A549 (cell line): ENCODE results near the gene FFAR1.

Experiments used
- EP300 ChIP-seq, 2 experiments: fragments of >200 bp; sonication (Bioruptor Twin); formaldehyde crosslinking; IDR thresholded peaks; 2 replicates in 1 of 2; 3 replicates in 1 of 2; pipeline ENCODE4 v1.6.1; 2016 to 2017
- HOXB5 ChIP-seq: fragments of 250-450 bp; sonication (Bioruptor Pico); IDR thresholded peaks from 2 replicates; pipeline ENCODE4 v1.5.0; 2020; ENCODE audit warnings: mild to moderate bottlenecking, moderate library complexity
- KDM1A ChIP-seq: fragments of 200-600 bp; sonication (generic); IDR thresholded peaks from 2 replicates; pipeline ENCODE4 v1.6.1; 2016; ENCODE audit warnings: low read depth, mild to moderate bottlenecking
- NR3C1 ChIP-seq: fragments of >200 bp; sonication (Bioruptor Twin); formaldehyde crosslinking; IDR thresholded peaks from 3 replicates; pipeline ENCODE4 v1.6.1; 2017
- POLR2A ChIP-seq: IDR thresholded peaks from 2 replicates; pipeline ENCODE4 v1.6.1; 2012; ENCODE audit warnings: mild to moderate bottlenecking, low read length
- RCOR1 ChIP-seq: fragments of 150-350 bp; IDR thresholded peaks from 2 replicates; pipeline ENCODE4 v1.6.1; 2014; ENCODE audit warnings: antibody characterized with exemption, low read length, low read depth
- TF ChIP-seq, protein P1 (sequence below): fragments of >200 bp; sonication (Bioruptor Twin); formaldehyde crosslinking; IDR thresholded peaks from 3 replicates; pipeline ENCODE4 v1.5.1; 2016
- TF ChIP-seq, protein P2 (sequence below): IDR thresholded peaks from 2 replicates; pipeline ENCODE4 v1.6.1; 2012; ENCODE audit warnings: low read depth, borderline replicate concordance

DNA sequence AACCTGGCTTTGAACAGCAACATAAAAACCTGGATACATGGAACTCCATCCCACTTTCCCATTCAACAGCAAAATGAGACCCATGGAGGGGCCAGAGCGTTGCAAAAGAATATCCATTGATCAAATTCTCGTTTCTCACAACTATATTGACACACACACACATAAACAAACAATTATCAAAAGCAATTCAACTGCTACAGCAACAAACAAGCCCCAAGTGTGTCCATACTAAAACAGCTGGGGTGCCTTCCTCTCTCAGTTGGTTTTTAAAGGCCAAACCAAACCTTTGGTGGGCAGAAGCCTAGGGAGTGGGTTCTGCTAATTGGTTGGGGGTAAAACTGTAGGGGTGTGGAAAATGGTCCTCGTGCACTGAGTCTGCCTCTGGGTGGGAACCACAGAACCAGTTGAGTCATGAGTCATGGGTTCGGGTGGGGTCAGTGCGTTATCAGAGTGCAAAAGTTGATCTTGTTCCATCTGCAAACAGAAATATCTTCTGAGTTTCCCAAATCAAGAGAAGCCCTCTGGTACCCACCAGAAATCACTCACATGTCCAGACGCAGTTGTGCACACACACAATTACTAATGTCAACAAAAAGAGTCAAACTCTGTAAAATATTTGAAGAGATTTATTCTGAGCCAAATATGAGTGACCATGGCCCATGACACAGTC is 41.6 kb downstream of the FFAR1 start:
- TF ChIP-seq, protein P1, sequence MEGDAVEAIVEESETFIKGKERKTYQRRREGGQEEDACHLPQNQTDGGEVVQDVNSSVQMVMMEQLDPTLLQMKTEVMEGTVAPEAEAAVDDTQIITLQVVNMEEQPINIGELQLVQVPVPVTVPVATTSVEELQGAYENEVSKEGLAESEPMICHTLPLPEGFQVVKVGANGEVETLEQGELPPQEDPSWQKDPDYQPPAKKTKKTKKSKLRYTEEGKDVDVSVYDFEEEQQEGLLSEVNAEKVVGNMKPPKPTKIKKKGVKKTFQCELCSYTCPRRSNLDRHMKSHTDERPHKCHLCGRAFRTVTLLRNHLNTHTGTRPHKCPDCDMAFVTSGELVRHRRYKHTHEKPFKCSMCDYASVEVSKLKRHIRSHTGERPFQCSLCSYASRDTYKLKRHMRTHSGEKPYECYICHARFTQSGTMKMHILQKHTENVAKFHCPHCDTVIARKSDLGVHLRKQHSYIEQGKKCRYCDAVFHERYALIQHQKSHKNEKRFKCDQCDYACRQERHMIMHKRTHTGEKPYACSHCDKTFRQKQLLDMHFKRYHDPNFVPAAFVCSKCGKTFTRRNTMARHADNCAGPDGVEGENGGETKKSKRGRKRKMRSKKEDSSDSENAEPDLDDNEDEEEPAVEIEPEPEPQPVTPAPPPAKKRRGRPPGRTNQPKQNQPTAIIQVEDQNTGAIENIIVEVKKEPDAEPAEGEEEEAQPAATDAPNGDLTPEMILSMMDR, result no peak
- TF ChIP-seq POLR2A (no peak), RCOR1 (no peak), NR3C1 (no peak), HOXB5 (no peak), EP300 (IDR thresholded peaks at IDR 0.05) (no peak), KDM1A (no peak)
- TF ChIP-seq, protein P2, sequence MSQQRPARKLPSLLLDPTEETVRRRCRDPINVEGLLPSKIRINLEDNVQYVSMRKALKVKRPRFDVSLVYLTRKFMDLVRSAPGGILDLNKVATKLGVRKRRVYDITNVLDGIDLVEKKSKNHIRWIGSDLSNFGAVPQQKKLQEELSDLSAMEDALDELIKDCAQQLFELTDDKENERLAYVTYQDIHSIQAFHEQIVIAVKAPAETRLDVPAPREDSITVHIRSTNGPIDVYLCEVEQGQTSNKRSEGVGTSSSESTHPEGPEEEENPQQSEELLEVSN, result no peak
